GM18517 (cell line): ENCODE data around the gene GSTO2.

Source experiments
- ATAC-seq: cut with Tn5 transposase; IDR thresholded peaks from one replicate; pipeline ENCODE4 v1.9.1; 2021; ENCODE audit warnings: mild to moderate bottlenecking, moderate library complexity; ENCODE audit not compliant: unreplicated experiment

Gene GSTO2

DNA sequence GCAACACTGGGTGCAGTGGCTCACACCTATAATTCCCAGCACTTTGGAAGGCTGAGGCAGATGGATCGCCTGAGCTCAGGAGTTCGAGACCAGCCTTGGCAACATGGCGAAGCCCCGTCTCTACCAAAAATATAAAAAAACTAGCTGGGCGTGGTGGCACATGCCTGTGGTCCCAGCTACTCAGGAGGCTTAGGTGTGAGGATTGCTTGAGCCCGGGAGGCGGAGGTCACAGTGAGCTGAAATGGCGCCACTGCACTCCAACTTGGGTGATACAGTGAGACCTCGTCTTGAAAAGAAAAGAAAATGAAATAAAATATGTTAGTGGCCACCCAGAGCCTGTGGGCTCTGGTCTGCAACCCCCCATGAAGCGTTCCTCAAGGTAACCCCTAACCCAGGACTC, 55.9 kb downstream of the GSTO2 start:
- ATAC-seq, result no peak

DNA sequence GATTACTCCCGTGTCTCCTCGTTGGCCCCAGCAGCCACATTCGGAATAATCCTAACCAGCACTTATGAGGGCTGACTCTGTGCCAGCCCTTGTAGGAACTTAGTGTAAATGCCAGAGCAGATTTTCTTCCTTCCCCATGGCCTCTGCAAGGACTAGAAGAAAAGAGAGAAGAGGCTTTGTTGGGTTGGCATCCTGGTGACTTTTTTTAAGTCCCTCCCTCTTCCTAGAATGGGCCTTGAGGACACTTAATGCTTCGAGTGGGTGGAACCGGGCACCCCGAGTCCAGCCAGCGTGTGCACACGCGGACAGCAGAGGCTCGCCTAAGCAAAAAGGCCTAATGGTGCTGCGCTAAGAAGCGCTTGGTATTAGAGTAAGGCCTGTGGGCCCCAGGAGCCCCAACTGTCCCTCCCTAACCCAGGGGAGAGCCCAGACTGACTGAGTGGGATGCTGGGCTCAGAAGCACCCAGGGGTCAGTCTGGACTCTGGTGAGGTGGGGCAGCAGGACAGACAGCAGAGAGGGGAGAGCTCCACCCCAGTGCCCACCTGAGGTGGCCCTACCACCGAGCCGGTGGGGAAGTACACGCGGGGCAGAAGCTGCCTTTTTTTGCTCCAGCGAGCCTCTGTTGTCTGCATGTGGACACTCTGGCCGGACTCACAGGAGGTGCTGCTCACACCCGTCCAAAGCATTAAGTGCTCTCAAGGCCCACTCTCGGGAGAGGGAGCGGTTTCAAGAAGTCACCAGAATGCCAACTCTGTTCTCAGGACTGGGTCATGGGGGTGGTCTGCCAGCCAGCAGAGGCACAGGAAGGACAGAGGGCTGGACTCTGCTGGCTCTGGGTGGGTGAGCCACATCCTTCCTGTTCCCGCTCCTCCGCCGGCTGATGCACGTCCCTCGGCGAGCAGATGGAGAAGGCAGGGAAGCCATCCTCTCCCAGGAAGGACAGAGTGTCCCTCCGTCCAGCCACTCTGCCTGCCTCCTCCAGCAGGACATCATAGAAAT, 56.8 kb downstream of the GSTO2 start:
- no peak for ATAC-seq

DNA sequence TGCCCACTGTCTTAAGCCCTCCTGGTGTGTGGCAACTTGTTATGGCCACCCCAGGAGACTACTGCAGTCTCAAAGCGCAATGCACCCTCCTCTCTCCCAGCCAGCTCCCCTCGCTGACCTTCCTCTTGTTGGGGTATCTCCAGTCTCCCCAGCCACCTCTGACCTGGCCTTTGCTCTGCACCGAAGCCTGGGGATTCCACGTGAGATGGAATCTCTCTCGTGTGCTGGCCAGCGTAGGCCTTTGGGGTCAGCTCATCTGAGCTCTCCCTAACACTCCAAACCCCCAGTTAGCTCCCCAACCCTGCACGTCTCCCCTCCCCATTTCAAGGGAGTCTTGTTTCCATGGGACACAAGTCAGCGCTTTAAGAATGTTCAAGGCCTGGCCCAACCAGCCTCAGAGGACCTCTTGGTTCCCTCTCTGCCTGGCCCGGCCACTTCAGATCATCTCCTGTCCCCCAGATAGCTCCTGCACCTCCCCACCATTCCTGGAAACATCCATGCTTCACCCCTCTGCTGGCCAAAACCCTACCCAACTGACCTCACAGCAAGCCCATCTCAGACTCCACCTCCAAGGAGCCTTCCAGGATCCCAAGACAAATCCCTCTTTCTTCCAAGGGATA, 58.1 kb downstream of the GSTO2 start:
- no peak for ATAC-seq

- ATAC-seq, result no peak
Measured at GRCh38 chr10:104327745-104328645, 59.0 kb downstream of the GSTO2 start.

- ATAC-seq, result no peak
Measured at GRCh38 chr10:104328646-104328895, 59.6 kb downstream of the GSTO2 start.

DNA sequence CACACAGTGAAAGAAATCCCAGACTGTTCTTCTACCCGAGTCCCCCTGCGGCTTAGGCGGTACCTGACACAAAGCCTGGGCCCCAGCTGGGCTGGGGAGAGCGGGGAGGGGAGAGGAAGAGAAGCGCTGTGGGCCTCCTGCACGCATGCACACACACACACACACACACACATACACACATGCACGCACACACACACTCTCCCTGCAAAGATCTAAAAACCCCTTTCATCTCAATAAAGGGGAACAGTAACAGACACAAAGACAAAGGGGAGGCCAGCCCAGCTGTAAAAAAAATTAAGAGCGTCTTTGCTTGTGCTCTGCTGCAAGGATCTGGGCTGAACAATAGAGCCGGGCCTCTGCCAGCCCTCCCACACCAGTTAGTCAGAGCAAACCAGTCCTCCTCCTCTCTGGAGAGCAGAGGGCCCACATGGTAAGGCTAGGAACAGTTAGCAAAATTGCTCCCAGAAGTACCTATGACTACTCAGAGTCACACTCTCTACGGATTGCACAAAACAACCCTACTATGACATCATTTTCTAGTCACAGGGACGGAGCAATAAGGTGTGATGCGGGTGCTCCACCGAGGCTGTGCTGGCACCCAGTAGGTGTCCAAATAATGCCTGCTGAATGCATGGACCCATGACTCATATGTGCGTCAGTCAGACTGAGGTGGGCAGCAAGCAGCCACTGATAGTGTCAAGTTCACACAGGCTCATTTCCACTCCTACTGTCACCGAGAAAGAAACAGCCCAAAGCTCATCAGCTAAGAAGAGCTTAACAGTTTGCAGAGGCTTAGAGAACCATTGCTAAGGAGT, 60.1 kb downstream of the GSTO2 start:
- peak; percentile 56 for ATAC-seq

DNA sequence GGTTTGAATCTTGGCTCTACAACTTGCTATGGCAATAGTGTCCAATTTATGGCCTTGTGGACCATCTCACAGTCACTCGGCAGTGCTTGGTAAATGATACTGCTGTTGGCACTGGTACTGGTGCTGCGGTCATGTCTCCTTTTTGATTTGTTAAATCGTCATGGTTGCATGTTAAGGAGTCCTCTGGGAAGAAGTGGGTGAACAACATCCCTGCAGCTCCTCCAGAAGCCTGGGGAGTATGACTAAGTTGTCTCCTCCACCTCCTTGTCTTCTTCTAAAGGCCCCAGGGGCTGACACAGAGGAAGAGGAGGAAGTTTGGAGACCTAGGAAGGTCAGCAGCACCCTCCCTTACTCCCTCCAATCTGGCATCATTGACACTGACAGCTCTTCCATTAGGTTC, 60.8 kb downstream of the GSTO2 start:
- ATAC-seq, result no peak

- no peak for ATAC-seq
Measured at GRCh38 chr10:104330168-104331110, 61.5 kb downstream of the GSTO2 start.

DNA sequence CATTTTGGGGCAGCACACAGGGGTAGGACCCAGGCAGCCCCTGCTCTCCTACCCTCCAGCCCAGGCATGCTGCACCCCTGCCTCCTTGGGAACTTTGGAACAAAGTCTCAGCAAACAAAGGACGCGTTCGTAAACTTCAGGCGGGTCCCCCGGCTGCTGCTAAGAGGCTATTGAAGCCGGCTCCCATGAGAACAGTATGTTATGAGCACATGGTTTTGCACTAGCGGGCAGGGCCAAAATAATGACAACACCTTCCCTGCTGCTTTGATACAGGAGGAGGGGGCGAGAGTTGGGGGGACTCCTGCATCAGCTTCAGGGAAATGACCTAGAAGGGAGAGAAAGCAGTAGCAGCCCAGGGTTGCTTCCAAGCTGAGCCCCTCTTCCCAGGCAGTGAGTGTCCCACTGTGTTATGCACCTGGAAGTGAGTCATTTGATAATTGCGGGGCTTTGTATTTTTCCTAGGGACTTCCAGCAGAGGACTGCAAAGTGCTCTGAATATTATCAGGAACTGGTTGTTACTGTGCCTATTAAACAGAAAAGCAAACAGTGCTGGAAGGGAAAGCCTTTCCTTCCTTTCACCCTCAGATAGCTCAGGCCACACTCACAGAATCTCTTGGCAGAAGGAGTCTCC, 62.3 kb downstream of the GSTO2 start:
- ATAC-seq, result no peak

DNA sequence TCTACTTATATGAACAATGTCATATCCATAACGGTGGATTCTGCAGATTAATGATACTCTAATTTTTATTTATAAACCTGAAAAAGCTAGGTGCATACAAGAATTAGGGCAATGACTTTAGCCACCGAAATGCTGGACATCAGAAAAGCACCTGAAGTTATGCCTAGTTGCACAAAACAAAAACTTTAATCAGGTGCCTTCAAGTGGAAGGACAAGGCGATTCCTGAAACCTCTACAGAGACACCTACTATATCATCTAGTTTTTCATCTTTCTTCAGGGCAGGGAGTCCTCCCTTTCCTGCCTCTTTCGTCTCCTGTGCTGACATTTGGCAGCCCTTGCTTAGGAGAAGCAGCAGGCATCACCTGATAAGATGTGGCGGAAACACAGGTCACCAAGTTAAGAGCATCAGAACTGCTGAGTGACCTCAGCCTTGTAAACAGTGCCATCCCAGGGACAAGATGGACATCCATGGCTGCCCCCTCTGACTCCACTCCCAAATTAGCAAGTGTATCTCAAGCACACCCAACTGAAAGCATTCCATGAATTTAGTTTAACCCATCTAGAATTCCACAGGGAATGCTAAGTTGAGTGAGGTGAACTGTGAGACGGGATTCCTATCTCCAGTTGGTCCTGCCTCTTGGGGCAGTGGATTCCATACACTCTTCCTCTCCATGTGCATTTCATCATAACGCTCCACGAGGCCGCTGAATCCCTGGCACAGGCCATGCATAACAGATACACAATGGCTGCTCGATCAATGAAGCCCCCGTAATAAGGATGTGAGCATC, 63.5 kb downstream of the GSTO2 start:
- no peak for ATAC-seq

- ATAC-seq, result no peak
Measured at GRCh38 chr10:104333032-104333727, 64.2 kb downstream of the GSTO2 start.

GRCh38 chr10:104333728-104334373, 64.9 kb downstream of the GSTO2 start:
- no peak for ATAC-seq

DNA sequence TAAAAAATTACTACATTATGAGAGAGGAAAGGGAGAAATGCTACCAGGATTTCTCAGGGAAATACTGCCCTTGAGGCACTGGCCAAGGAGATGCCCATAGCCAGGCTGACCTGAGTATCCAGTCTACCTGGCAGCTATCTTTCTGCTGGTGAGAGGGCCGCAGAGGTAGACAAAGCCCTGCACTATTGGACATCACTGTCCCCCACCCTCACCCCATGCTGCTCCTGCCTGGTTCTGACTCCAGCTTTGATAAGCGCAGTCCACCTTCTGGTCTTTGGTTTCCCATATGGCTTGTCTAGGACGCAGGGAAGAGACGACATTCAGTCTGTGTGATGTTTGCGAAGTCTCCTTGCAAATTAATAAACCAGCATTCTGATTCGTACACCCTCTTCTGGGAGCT, 65.6 kb downstream of the GSTO2 start:
- ATAC-seq, result no peak

DNA sequence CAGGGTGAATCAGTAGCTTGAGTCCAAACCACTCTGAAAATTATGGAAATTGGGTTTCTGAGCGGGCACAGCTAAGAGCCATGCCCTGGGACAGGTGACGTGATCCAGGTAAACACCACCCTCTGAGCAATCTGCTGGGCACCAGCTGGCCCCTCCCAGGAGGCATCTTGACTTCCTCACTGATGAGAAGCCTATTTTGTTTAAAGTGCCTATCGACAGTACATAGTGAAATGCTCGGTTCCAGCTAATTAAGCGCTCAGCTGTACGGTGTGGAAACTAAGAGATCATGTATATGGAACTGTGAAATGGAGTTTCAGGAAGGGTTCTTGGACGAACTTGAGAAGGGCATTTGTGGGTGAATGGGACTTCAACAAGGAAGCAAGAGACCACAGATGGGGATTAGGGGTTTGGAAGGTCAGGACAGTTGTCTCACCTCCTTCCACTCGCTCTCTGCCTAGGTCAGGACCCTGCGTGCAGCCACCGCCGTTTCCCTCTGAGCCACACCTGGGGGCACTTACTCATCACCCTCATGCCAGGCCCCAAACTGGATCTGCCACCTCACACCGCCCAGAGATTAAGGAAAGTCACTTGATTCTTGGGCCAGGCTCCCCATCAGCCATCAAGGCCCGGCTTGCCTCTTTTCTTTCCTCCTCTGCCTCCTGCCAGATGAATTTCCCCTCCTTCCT, 66.1 kb downstream of the GSTO2 start:
- ATAC-seq, result no peak

- no peak for ATAC-seq
Measured at GRCh38 chr10:104336821-104337467, 68.0 kb downstream of the GSTO2 start.

GRCh38 chr10:104337521-104337984, 68.6 kb downstream of the GSTO2 start:
- ATAC-seq, result peak; percentile 45
